Right kidney (tissue), 1 donor: ENCODE data around the gene FOXP1.

ENCODE experiments used
- DNase-seq: peaks from one replicate; pipeline ENCODE4 v3.0.0-alpha.2; 2016

The FOXP1 gene

GRCh38 chr3:71232175-71232679 lies 351.3 kb downstream of the FOXP1 start:
- DNase-seq, result no peak

GRCh38 chr3:71231680-71232079 lies 351.8 kb downstream of the FOXP1 start:
- DNase-seq, result no peak

DNA sequence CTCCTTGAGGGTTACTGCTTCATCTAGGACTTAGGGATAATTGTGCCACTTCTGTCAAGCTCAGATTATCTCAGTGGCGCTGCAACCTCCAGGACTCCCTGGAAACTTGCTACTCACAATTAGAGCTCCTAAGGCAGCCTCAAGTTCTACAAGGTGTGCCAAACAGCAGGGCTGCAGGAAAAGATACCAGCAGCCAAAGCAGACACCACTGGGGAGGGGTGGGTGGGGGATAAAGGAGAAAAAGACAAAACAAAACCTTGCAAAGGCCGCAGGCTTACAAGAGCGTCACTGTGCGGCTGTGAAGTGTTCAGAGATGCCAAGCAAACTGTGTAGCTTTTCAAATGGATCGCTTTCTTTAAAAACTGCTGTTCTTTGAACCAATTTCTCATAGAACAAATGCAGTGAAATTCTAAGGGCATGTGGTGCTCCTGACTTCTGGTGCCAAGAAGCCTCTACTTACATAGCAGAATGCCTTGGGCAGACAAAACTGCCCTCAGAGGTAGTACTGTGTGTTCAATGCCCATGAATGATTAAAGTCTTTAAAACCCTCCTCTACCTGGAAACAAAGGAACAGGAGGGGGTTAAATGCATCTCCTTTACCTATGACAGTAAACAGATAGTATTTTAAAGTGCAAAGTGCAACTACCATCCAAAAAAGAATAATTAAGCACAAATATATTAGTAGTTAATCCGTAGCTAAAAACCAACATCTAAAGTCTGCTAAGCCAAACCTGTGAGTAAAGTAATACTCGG lies 353.4 kb downstream of the FOXP1 start:
- DNase-seq, result no peak

- no peak for DNase-seq
Observed at GRCh38 chr3:71228156-71228866, 355.2 kb downstream of the FOXP1 start.

- DNase-seq, result no peak
Observed at GRCh38 chr3:71227270-71227661, 356.3 kb downstream of the FOXP1 start.

- no peak for DNase-seq
Observed at GRCh38 chr3:71226565-71227269, 356.8 kb downstream of the FOXP1 start.

DNA sequence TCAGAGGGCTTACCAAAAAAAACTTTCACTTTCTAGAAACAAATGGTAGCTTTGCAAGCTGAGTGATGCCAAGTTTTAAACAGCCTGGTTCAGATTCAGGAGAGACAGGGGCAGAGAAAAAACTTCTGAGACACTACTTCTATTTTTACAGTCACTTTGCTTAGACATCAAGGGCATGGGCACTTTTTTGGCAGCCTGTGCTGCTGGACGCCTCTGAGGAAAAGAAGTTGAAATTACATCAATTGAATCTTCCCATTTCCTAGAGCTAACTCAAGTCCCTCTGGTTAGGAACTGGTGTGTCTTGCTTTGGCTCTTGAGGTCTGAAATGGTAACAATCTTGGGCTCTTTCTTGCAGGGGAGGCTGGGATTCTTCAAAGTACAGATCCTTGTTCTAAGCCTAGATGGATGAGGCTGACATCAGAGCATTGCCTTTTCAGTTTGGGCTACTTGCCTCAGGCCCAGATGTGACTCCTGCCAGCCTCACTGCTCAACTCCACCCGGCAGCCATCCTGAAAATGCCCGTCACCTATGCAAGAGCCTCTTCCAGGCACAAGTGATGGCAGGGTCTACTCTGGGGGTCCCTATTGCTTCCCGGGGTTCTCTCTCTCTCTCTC lies 357.5 kb downstream of the FOXP1 start:
- no peak for DNase-seq

GRCh38 chr3:71225002-71225684 lies 358.4 kb downstream of the FOXP1 start:
- DNase-seq, result no peak

DNA sequence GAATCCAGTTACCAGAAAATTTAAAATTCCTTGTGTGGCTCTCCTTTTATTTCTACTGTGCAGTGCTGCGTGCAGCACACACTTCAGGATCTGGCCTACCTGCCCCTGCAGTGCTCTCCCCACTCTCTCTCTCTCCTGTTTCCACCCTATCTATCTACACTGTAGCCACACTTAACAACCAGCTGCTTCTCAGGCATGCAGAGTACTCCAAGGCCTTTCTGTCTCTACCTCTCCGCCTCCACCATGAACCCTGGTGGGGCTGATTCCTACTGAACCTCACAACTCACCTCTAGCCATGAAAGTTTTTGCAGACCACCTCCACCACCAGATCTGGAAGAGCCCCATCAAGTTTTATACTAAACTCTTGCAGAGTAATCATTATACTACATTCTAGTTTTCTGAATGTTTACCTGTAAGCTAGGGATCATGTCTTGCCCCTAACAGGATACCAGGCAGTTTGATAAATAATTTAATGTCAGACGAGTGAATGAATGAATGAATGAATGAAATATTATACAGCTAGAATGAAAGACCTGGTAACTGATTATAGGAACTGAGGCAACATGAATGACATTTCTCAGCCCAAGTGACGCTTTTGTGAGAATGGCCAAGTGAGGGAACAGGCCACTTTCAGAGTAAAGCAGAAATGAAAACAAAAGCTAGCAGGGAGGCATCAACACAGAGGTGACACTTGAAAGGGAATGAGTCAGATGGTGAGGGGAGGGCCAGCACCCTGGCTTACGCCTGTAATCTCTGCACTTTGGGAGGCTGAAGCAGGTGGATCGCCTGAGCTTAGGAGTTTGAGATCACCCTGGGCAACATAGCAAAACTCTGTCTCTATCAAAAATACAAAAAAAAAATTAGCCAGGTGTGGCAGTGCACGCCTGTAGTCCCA lies 363.5 kb downstream of the FOXP1 start:
- no peak for DNase-seq

DNA sequence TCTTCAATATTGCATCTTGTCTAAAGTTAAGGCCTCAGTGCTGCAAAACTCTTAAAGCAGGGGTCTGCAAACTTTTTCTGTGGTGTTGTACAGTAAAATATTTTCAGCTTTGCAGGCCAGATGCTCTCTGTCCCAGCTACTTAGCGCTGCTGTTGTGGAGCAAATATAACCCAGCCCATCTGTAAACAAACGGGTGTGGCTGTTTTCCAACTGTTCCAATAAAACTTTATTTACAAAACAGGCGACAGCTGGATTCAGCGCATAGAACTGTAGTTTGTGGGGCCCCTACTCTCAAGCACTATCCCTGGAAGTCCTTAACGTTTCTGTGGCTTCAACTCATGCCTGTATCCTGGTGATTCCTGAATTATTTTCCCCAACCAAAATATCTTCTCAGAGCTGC lies 365.0 kb downstream of the FOXP1 start:
- no peak for DNase-seq

- no peak for DNase-seq
Observed at GRCh38 chr3:71217640-71218222, 365.8 kb downstream of the FOXP1 start.

- no peak for DNase-seq
Observed at GRCh38 chr3:71215351-71215750, 368.2 kb downstream of the FOXP1 start.

GRCh38 chr3:71214797-71215196 lies 368.7 kb downstream of the FOXP1 start:
- no peak for DNase-seq

DNA sequence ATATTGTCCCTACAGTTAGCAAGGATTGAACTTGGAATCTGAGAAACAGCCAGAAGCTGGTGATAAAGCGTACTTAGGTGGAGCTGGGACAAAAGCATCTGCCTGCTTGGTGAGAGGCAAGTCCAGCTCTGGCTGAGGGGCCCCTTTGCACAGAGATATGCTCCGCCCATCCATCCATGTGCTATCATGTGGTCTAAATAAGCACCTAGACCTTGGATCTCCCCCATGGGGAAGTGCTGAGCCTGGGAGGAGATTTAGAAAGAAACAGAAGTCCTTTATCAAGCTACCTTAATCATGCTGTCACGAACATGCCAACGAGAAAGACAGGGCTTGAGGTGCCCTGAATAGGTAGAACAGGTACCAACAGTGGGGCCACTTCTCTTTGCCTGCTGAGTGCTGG lies 369.5 kb downstream of the FOXP1 start:
- DNase-seq, result no peak

DNA sequence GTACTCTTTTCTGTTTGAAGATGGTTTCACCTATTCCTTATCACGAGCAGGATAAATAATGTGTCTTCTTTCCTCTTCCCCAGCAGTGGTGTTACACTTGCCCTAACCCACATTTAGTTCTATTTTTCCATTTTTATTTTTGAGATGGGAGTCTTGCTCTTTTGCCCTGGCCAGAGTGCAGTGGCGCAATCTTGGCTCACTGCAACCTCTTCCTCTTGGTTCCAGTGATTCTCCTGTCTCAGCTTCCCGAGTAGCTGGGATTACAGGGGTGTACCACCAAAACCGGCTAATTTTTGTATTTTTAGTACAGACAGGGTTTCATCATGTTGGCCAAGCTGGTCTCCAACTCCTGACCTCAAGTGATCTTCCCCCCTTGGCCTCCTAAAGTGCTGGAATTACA lies 372.4 kb downstream of the FOXP1 start:
- DNase-seq, result no peak

- DNase-seq, result no peak
Observed at GRCh38 chr3:71210257-71211007, 373.1 kb downstream of the FOXP1 start.

- no peak for DNase-seq
Observed at GRCh38 chr3:71208211-71209095, 375.1 kb downstream of the FOXP1 start.

DNA sequence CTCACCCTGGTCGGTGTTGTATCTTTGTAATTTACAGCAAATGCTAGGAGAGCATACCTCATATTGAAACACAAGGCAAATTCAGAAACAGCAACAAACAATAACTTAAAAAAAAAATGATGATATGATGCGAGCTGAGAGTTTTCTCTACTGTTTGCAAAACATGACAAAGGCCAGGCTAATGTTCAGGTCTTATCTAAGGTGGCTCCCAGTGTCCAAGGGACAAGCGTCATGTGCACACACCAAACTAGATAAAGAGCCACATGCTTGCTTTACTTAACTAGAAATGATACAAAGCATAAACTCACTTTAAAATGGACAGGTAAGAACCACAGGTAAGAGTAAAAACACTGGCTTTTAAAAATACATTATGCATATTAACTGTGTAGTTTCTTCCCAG lies 375.9 kb downstream of the FOXP1 start:
- no peak for DNase-seq
